ENCODE results near the gene RNF166. TPM values are rescaled to one million over a fixed set of nuclear protein-coding genes. Genes with fewer than 3 reads are reported as not detected.

Gene RNF166
- total RNA-seq, 1 donor from 2014 or later = 26.5 TPM

GRCh38 chr16:88653101-88653500 lies 53.1 kb downstream of the RNF166 start:
- peaks cover 15% of the 10 kb centered on the region for H3K27me3 Mint-ChIP-seq (ENCODE audit: unreplicated experiment)
- no peak for TF ChIP-seq CTCF (IDR thresholded peaks at IDR 0.05; ENCODE audit: partially characterized antibody, unreplicated experiment)
- DNase-seq = no peak
- H3K27ac Mint-ChIP-seq (ENCODE audit: unreplicated experiment) = no peak overlapping the region
- no peak overlapping the region for H3K4me3 Mint-ChIP-seq (ENCODE audit: unreplicated experiment)
- no peaks in the 10 kb centered on the region for H3K36me3 Mint-ChIP-seq (ENCODE audit: unreplicated experiment)
- peaks cover 10% of the 10 kb centered on the region for H3K4me1 Mint-ChIP-seq (ENCODE audit: low read depth, unreplicated experiment)
- peaks cover 4% of the 10 kb centered on the region for H3K9me3 Mint-ChIP-seq (ENCODE audit: unreplicated experiment)

GRCh38 chr16:88652762-88653063 lies 53.5 kb downstream of the RNF166 start:
- Mint-ChIP-seq H3K4me1 (ENCODE audit: low read depth, unreplicated experiment) (peaks cover 10% of the 10 kb centered on the region), H3K27ac (ENCODE audit: unreplicated experiment) (no peak overlapping the region), H3K27me3 (ENCODE audit: unreplicated experiment) (peaks cover 15% of the 10 kb centered on the region), H3K9me3 (ENCODE audit: unreplicated experiment) (peaks cover 4% of the 10 kb centered on the region), H3K36me3 (ENCODE audit: unreplicated experiment) (no peaks in the 10 kb centered on the region), H3K4me3 (ENCODE audit: unreplicated experiment) (no peak overlapping the region)
- no peak for DNase-seq
- no peak for TF ChIP-seq CTCF (IDR thresholded peaks at IDR 0.05; ENCODE audit: partially characterized antibody, unreplicated experiment)

- DNase-seq = no peak
- peaks cover 15% of the 10 kb centered on the region for H3K27me3 Mint-ChIP-seq (ENCODE audit: unreplicated experiment)
- peaks cover 10% of the 10 kb centered on the region for H3K4me1 Mint-ChIP-seq (ENCODE audit: low read depth, unreplicated experiment)
- no peak overlapping the region for H3K27ac Mint-ChIP-seq (ENCODE audit: unreplicated experiment)
- H3K9me3 Mint-ChIP-seq (ENCODE audit: unreplicated experiment) = peaks cover 4% of the 10 kb centered on the region
- H3K36me3 Mint-ChIP-seq (ENCODE audit: unreplicated experiment) = no peaks in the 10 kb centered on the region
- TF ChIP-seq CTCF (IDR thresholded peaks at IDR 0.05; ENCODE audit: partially characterized antibody, unreplicated experiment) = no peak
- no peak overlapping the region for H3K4me3 Mint-ChIP-seq (ENCODE audit: unreplicated experiment)
These were observed 54.0 kb downstream of the RNF166 start for GRCh38 chr16:88651989-88652761.

GRCh38 chr16:88651276-88651988 lies 54.8 kb downstream of the RNF166 start:
- H3K36me3 Mint-ChIP-seq (ENCODE audit: unreplicated experiment) = no peaks in the 10 kb centered on the region
- peaks cover 4% of the 10 kb centered on the region for H3K9me3 Mint-ChIP-seq (ENCODE audit: unreplicated experiment)
- H3K4me1 Mint-ChIP-seq (ENCODE audit: low read depth, unreplicated experiment) = peaks cover 10% of the 10 kb centered on the region
- DNase-seq = no peak
- peaks cover 15% of the 10 kb centered on the region for H3K27me3 Mint-ChIP-seq (ENCODE audit: unreplicated experiment)
- H3K27ac Mint-ChIP-seq (ENCODE audit: unreplicated experiment) = no peak overlapping the region
- H3K4me3 Mint-ChIP-seq (ENCODE audit: unreplicated experiment) = peak overlapping the region; percentile 57
- no peak for TF ChIP-seq CTCF (IDR thresholded peaks at IDR 0.05; ENCODE audit: partially characterized antibody, unreplicated experiment)

GRCh38 chr16:88650749-88651275 lies 55.4 kb downstream of the RNF166 start, which contains the start of gene CYBA:
Gene CYBA (minus strand): TSS chr16:88651053. CDS start chr16:88651013, 40 bp downstream.
- H3K4me1 Mint-ChIP-seq (ENCODE audit: low read depth, unreplicated experiment) = peaks cover 10% of the 10 kb centered on the region
- H3K36me3 Mint-ChIP-seq (ENCODE audit: unreplicated experiment) = no peaks in the 10 kb centered on the region
- peaks cover 15% of the 10 kb centered on the region for H3K27me3 Mint-ChIP-seq (ENCODE audit: unreplicated experiment)
- H3K9me3 Mint-ChIP-seq (ENCODE audit: unreplicated experiment) = peaks cover 4% of the 10 kb centered on the region
- no peak within 1 kb of the TSS for H3K27ac Mint-ChIP-seq (ENCODE audit: unreplicated experiment)
- no peak for TF ChIP-seq CTCF (IDR thresholded peaks at IDR 0.05; ENCODE audit: partially characterized antibody, unreplicated experiment)
- peak; percentile 57 for DNase-seq
- H3K4me3 Mint-ChIP-seq (ENCODE audit: unreplicated experiment) = peak within 1 kb of the TSS; percentile 80
